Measurements from ENCODE around the gene CALCB. TPM values are rescaled to one million over a fixed set of nuclear protein-coding genes. Genes with fewer than 3 reads are reported as not detected.
"Not testable (repeated sequence)": the region's sequence is repeated elsewhere in the genome, so short reads cannot be mapped to it uniquely, and the experiment has no call there.

The CALCB gene
- total and polyA plus RNA-seq, 2 donors (not counting 1 experiment from before 2014, with no cell fraction given), result 1.3 TPM; not detected in 1

DNA sequence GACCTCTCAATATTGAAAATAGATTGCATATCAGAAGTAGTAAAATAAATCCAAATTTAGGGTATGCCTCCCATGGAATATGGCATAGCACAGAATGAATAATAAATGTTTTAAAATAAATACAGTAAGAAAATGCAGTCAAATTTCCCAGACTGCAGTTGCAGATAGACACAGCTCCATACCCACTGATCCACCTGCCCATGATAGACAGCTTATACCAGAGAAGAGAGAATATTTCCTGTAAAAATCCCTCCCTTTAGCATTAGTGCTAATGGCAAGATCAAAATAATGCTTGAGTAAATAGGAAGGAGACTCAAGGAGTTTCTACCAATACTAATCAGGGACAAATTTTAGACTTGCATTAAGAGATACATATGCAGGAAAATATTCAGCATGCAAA, 45.0 kb upstream of the CALCB start:
- Histone ChIP-seq H4K20me1 (ENCODE audit: control insufficient read depth, insufficient read depth, low read length, poor library complexity, severe bottlenecking) (no peaks in the 10 kb centered on the region), H3K4me3 (ENCODE audit: control extremely low read depth in 1 of 5, extremely low read depth in 1 of 5, insufficient read depth in 1 of 5, low read depth in 2 of 5, low read length in 4 of 5) (no peak overlapping the region), H3K9me3 (ENCODE audit: control extremely low read depth in 1 of 3, control insufficient read depth in 2 of 3, insufficient read depth in 1 of 3, low read length in 2 of 3) (peaks cover 0 to 3% (median 0%) of the 10 kb centered on the region in 3 donors), H3K4me1 (ENCODE audit: control insufficient read depth in 2 of 2, insufficient read depth in 2 of 2, low read length in 2 of 2) (no peaks in the 10 kb centered on the region), H3K27me3 (replicated peaks in 1 of 4; ENCODE audit: control extremely low read depth in 1 of 4, control insufficient read depth in 3 of 4, insufficient read depth in 4 of 4, low read length in 3 of 4) (peaks cover 0 to 3% (median 1%) of the 10 kb centered on the region in 4 experiments), H3K4me2 (replicated peaks; ENCODE audit: low read depth, low read length, poor library complexity, severe bottlenecking) (no peak overlapping the region), H3K27ac (ENCODE audit: low read length in 2 of 2) (no peak overlapping the region), H2AFZ (ENCODE audit: insufficient read depth, low read depth, low read length, poor library complexity, severe bottlenecking) (no peak overlapping the region), H3K79me2 (ENCODE audit: control insufficient read depth, insufficient read depth, low read length) (no peaks in the 10 kb centered on the region), H3K9ac (ENCODE audit: low read length) (no peak overlapping the region), H3K36me3 (replicated peaks in 1 of 2; ENCODE audit: control extremely low read depth in 1 of 2, control insufficient read depth in 1 of 2, extremely low read depth in 1 of 2, insufficient read depth in 2 of 2, low read length in 1 of 2) (no peaks in the 10 kb centered on the region)
- POLR2A ChIA-PET, result no interaction called here
- no peak overlapping the region for H3K27ac Mint-ChIP-seq
- H3K4me3 Mint-ChIP-seq, result no peak overlapping the region
- peaks cover 40% of the 10 kb centered on the region for H3K27me3 Mint-ChIP-seq
- intact Hi-C loops (cut with micrococcal nuclease), result no loop called here
- ATAC-seq (ENCODE audit: low read depth) (no peak), DNase-seq (no peak)
- TF ChIP-seq EZH2 (IDR thresholded peaks at IDR 0.05; ENCODE audit: borderline replicate concordance, insufficient read depth, low read depth, low read length, poor library complexity, severe bottlenecking), result no peak
- TF ChIP-seq, protein P1, sequence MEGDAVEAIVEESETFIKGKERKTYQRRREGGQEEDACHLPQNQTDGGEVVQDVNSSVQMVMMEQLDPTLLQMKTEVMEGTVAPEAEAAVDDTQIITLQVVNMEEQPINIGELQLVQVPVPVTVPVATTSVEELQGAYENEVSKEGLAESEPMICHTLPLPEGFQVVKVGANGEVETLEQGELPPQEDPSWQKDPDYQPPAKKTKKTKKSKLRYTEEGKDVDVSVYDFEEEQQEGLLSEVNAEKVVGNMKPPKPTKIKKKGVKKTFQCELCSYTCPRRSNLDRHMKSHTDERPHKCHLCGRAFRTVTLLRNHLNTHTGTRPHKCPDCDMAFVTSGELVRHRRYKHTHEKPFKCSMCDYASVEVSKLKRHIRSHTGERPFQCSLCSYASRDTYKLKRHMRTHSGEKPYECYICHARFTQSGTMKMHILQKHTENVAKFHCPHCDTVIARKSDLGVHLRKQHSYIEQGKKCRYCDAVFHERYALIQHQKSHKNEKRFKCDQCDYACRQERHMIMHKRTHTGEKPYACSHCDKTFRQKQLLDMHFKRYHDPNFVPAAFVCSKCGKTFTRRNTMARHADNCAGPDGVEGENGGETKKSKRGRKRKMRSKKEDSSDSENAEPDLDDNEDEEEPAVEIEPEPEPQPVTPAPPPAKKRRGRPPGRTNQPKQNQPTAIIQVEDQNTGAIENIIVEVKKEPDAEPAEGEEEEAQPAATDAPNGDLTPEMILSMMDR (IDR thresholded peaks at IDR 0.05), result no peak
- CTCF ChIA-PET, result no interaction called here
- H3K9me3 Mint-ChIP-seq (ENCODE audit: insufficient read depth), result no peaks in the 10 kb centered on the region
- H3K4me1 Mint-ChIP-seq, result no peaks in the 10 kb centered on the region

DNA sequence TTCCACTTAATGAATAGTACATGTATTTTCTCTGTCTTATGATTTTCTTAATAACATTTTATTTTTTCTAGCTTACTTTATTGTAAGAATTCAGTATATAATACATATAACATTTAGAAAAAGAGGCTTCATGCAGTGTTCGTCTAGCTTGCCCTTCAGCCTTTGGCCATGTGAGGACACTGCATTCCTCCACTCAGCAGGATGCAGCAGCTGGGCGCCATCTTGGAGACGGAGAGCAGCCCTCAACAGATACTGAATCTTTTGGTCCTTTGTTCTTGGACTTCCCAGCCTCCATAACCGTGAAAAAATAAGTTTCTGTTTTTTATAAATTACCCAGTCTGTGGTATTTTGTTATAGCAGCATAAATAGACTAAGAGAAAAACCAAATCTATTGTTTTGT, 41.4 kb upstream of the CALCB start:
- H3K9me3 Mint-ChIP-seq (ENCODE audit: insufficient read depth); H3K4me1 ChIP-seq (ENCODE audit: control insufficient read depth in 2 of 2, insufficient read depth in 2 of 2, low read length in 2 of 2); H3K36me3 ChIP-seq (replicated peaks in 1 of 2; ENCODE audit: control extremely low read depth in 1 of 2, control insufficient read depth in 1 of 2, extremely low read depth in 1 of 2, insufficient read depth in 2 of 2, low read length in 1 of 2); H3K4me3 ChIP-seq (ENCODE audit: control extremely low read depth in 1 of 5, extremely low read depth in 1 of 5, insufficient read depth in 1 of 5, low read depth in 2 of 5, low read length in 4 of 5); H3K27ac Mint-ChIP-seq; H3K9ac ChIP-seq (ENCODE audit: low read length); H3K27ac ChIP-seq (ENCODE audit: low read length in 2 of 2); ATAC-seq (ENCODE audit: low read depth); H3K9me3 ChIP-seq (ENCODE audit: control extremely low read depth in 1 of 3, control insufficient read depth in 2 of 3, insufficient read depth in 1 of 3, low read length in 2 of 3); H3K4me2 ChIP-seq (replicated peaks; ENCODE audit: low read depth, low read length, poor library complexity, severe bottlenecking); CTCF ChIA-PET; DNase-seq; H4K20me1 ChIP-seq (ENCODE audit: control insufficient read depth, insufficient read depth, low read length, poor library complexity, severe bottlenecking); POLR2A ChIA-PET; H3K4me3 Mint-ChIP-seq; H3K4me1 Mint-ChIP-seq; H2AFZ ChIP-seq (ENCODE audit: insufficient read depth, low read depth, low read length, poor library complexity, severe bottlenecking); intact Hi-C loops (cut with micrococcal nuclease); H3K79me2 ChIP-seq (ENCODE audit: control insufficient read depth, insufficient read depth, low read length): not testable (repeated sequence)
- peaks cover 33% of the 10 kb centered on the region for H3K27me3 Mint-ChIP-seq
- peaks cover 0 to 10% (median 1%) of the 10 kb centered on the region in 4 experiments for H3K27me3 ChIP-seq (replicated peaks in 1 of 4; ENCODE audit: control extremely low read depth in 1 of 4, control insufficient read depth in 3 of 4, insufficient read depth in 4 of 4, low read length in 3 of 4)
- 100% methylated on average over 1 of the region's 4 CpGs for WGBS (ENCODE audit: insufficient coverage)

Measured in B cell (primary cell).